GM19351 (cell line): Measurements from ENCODE around the gene POLR1E.
"Not testable (repeated sequence)": the region's sequence is repeated elsewhere in the genome, so short reads cannot be mapped to it uniquely, and the experiment has no call there.

Experiments used
- ATAC-seq: cut with Tn5 transposase; IDR thresholded peaks from one replicate; pipeline ENCODE4 v1.9.1; 2021; ENCODE audit warnings: mild to moderate bottlenecking, moderate library complexity; ENCODE audit not compliant: unreplicated experiment

Gene POLR1E

DNA sequence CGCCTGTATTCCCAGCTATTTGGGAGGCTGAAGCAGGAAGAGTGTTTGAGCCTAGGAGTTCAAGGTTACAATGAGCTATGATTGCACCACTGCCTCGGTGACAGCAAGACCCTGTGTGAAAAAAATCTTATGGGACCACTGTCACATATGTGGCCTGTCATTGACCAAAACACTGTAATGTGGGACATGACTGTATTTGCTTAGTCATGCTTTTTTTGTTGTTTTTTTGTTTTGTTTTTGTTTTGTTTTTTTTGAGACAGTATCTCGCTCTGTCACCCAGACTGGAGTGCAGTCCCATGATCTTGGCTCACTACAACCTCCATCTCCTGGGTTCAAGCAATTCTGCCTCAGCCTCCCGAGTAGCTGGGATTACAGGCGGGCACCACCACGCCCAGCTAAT, 13.5 kb downstream of the POLR1E start:
- no peak for ATAC-seq

- ATAC-seq = no peak
These were observed 16.3 kb downstream of the POLR1E start for GRCh38 chr9:37501957-37502596.

DNA sequence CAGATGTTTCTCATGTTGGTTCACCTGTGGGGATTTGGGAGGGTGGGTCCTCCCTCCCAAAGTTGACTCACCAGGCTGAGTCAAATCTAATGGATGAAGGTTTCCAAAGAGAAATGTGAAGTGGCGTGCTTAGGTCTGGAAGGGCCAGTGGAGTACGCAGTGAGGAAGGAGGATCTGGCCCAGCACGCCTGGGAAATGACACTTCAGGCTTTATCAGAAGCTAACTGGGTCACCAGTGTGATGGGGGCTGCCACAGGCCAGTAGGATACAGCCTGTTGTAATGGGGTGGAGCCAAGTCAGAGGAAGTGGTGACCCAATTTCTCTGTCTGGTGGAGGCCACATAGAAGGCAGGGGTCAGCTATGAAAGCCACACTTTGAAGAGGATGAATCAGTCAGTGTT, 18.0 kb downstream of the POLR1E start:
- ATAC-seq = no peak

GRCh38 chr9:37504605-37505004, 18.9 kb downstream of the POLR1E start:
- ATAC-seq = no peak

- no peak for ATAC-seq
These were observed 21.9 kb downstream of the POLR1E start for GRCh38 chr9:37507566-37508134.

GRCh38 chr9:37508135-37508833, 22.5 kb downstream of the POLR1E start:
- ATAC-seq = no peak

DNA sequence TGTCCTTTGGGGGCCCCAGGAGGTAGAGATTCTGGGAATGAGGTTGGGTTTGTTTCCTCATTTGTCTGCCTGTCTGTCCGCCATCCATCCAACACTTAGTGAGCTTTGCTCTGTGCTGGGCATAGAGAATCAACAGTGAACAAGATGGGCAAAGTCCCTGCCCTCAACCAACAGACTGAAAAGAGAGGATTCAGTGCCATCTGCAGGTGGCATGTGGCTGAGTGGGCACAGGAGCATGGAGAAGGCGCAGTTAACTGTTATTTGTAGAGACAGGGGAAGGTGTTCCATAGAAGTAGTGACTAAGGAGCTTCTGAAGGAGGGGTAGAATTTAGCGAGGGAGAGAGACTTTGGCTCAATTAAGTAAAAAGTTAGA, 23.1 kb downstream of the POLR1E start:
- ATAC-seq = no peak

GRCh38 chr9:37509536-37509935, 23.8 kb downstream of the POLR1E start:
- no peak for ATAC-seq

GRCh38 chr9:37510053-37510452, 24.3 kb downstream of the POLR1E start:
- not testable (repeated sequence) for ATAC-seq

DNA sequence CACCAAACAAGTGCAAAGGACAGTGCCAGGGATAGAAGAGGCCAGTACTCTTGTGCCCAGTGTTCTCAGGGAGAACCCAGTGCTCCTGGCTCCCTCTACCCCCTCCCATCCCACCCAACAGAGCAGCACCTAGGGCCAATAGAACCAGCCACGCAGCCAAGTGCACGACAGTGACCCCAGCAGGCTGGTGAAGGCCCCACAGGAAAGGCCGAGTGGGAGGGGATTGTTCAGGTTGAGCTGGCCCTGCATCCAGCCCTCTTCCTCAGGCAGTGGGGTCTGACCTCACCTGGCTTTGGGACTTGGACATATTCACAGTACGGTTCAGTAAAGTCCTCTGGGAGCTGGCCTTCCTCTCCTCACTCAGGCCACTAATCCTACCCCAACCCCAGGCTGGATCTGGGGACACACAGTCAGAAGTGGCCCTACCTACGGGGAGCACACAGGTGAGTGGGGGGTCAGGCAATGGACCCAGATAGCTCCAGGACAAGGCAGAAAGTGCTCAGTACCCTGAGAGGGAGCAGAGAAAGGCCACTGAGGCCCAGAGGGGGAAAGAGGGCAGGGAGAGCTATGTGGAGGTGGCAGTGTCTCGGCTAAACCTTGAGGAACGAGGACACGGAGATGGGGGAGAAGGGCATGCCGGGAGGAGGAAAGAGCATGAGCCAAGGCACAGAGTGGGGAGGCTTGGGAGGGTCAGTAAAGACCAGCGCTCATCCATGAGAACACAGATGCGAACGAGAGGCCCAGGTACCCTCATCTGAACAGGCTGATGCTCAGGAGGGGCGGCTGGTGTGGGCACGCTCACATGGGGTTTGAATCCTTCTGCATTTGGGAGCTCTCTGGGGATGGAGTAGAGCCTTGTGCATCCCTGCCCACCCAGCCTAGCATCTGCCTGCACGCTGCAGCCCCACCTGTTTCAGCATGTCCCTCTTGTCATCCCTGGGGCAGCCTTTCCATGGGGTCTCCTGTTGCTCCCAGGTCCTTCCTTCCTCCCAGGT, 25.6 kb downstream of the POLR1E start:
- ATAC-seq = no peak

- ATAC-seq = no peak
These were observed 26.7 kb downstream of the POLR1E start for GRCh38 chr9:37512437-37512836.

GRCh38 chr9:37514415-37514814, 28.7 kb downstream of the POLR1E start:
- not testable (repeated sequence) for ATAC-seq

DNA sequence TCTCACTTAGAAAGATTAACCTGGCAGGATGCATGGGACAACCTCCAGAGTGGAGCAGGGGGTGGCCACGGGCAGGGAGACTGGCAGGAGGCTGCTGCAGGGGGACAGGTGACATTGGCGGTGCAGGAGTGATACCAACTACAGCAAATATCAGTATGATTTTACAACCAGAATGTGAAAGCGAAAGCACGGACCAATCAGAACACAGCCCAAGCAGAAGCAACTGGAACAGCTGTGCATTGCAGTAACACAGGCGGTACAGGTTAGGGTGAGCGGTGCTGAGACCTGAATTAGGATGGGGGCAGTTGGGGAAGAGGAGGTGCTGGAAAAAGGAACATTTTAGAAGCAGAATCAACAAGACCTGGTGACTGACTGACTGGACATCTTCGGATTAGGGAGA, 29.3 kb downstream of the POLR1E start:
- ATAC-seq = no peak

- no peak for ATAC-seq
These were observed 30.0 kb downstream of the POLR1E start for GRCh38 chr9:37515620-37516258.

- ATAC-seq = no peak
These were observed 32.2 kb downstream of the POLR1E start for GRCh38 chr9:37517923-37518322.

DNA sequence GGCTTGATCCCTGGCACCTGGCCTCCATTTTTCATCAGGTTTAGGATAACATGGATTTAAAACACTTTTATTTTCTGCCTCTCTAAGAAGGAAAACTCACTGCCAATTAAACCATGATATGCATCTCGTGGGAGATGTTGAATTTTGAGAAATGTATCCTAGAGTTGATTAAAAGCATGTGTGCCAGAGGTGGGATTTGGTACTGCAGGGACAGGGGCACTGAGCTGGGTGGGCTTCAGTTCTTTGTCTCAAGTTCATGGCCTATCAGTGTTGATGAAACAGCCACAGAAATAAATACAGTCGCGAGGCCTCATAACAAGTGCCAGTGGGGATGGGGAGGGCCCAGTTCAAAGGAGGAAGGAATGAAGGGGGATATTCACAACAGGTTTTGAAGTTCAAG, 34.9 kb downstream of the POLR1E start:
- ATAC-seq = no peak

DNA sequence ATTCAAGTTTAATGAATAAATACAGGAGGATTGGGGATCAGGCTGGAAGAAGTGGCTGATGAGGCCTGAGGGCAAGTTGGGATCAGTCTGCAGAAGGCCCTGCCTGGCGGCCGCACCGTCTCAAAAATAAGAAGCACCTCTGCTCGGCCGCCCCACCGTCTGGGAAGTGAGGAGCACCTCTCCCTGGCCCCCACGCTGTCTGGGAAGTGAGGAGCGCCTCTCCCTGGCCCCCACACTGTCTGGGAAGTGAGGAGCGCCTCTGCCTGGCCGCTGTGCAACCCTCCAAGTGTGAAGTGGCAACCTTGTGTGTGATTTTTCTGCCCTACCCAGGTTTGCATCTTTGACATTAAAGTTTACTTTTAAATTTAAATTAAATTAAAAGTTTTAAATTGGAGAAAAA, 35.4 kb downstream of the POLR1E start:
- no peak for ATAC-seq

GRCh38 chr9:37522971-37523370, 37.2 kb downstream of the POLR1E start:
- ATAC-seq = no peak

DNA sequence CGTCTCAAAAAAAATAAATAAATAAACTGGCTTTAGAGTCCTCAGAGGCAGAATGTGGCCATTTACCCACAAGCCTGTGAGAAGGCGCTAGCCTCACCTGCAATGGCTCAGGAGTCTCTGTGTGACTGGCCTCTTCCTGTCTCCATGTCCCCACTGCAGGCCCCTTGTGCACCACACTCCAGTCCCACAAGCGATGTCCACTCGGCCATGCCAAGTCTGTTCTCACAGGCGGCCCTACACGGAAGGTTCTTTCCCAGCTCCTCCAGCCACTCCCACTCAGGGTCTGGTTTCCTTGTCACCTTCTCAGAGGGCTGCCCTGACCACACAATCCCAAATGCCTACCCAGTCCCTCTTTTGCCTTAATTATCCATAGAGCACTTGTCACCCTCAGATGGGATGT, 38.2 kb downstream of the POLR1E start:
- ATAC-seq = no peak

GRCh38 chr9:37528652-37529471, 43.1 kb downstream of the POLR1E start:
- ATAC-seq = peak; percentile 60
